Endodermal cell (in vitro differentiated cells): ENCODE data around the gene EIF4G1. TPM values are rescaled to one million over a fixed set of nuclear protein-coding genes. Genes with fewer than 3 reads are reported as not detected.
A peak's percentile ranks its signal among the peaks of the same experiment; 100 is the strongest.

Source experiments
- DNase-seq: peaks from one replicate; pipeline ENCODE4 v3.0.0-alpha.2; 2017
- H3K27ac ChIP-seq: 2 replicates; pipeline ENCODE4 v1.5.1; 2013; ENCODE audit warnings: mild to moderate bottlenecking, low read depth, low read length, moderate library complexity
- H3K27me3 ChIP-seq: 2 replicates; pipeline ENCODE4 v1.6.1; 2013; ENCODE audit warnings: mild to moderate bottlenecking, low read length, moderate library complexity; ENCODE audit not compliant: insufficient read depth, control insufficient read depth, poor library complexity, severe bottlenecking
- H3K36me3 ChIP-seq: 2 replicates; pipeline ENCODE4 v1.7.0; 2013; ENCODE audit warnings: mild to moderate bottlenecking, low read length, moderate library complexity; ENCODE audit not compliant: control insufficient read depth, insufficient read depth
- H3K4me1 ChIP-seq: one replicate; pipeline ENCODE4 v1.7.0; 2013; ENCODE audit warnings: low read length; ENCODE audit not compliant: control insufficient read depth, insufficient read depth
- H3K4me3 ChIP-seq: 2 replicates; pipeline ENCODE4 v1.5.1; 2013; ENCODE audit warnings: mild to moderate bottlenecking, low read length, moderate library complexity
- H3K9ac ChIP-seq: 2 replicates; pipeline ENCODE4 v1.6.1; 2013; ENCODE audit warnings: mild to moderate bottlenecking, low read length, moderate library complexity; ENCODE audit not compliant: poor library complexity, severe bottlenecking; ENCODE audit errors: extremely low read depth
- H3K9me3 ChIP-seq: 2 replicates; pipeline ENCODE4 v1.6.1; 2013; ENCODE audit warnings: mild to moderate bottlenecking, low read length, moderate library complexity; ENCODE audit not compliant: control insufficient read depth
- H3K27ac Mint-ChIP-seq: 2 replicates; pipeline ENCODE4 v1.8.0; 2020; ENCODE audit warnings: mixed read lengths
- H3K27me3 Mint-ChIP-seq: 2 replicates; pipeline ENCODE4 v1.8.0; 2021; ENCODE audit warnings: mild to moderate bottlenecking, mixed read lengths; ENCODE audit not compliant: insufficient read depth
- H3K36me3 Mint-ChIP-seq: 2 replicates; pipeline ENCODE4 v1.8.0; 2020; ENCODE audit warnings: low read depth, mixed read lengths
- H3K4me1 Mint-ChIP-seq: 2 replicates; pipeline ENCODE4 v1.8.0; 2020; ENCODE audit warnings: mixed read lengths
- H3K4me3 Mint-ChIP-seq: 2 replicates; pipeline ENCODE4 v1.8.0; 2020; ENCODE audit warnings: mild to moderate bottlenecking, moderate library complexity, mixed read lengths
- H3K9me3 Mint-ChIP-seq: 2 replicates; pipeline ENCODE4 v1.8.0; 2020; ENCODE audit warnings: mild to moderate bottlenecking, mixed read lengths
- WGBS, 2 experiments: methylation state at CpG; one replicate each; pipeline versions ENCODE4 v1.1.5 to v1.1.7; 2013; ENCODE audit warnings: missing lambda C conversion rate in 2 of 2, mixed read lengths in 1 of 2; ENCODE audit not compliant: insufficient coverage in 1 of 2, insufficient read length in 1 of 2; 5-methylcytosine and 5-hydroxymethylcytosine counted together
- total RNA-seq, 2 donors: library from RNA; stranded (reverse); fragmentation: NEBNext Ultra II Directional in 1 of 2; extraction: Animal tissue kit (Norgen Biotek cat#: 25700) in 1 of 2; gene quantifications; 2 replicates in 1 of 2; 3 replicates in 1 of 2; pipeline ENCODE4 v1.2.1, GENCODE V29; 2021
- TF ChIP-seq, protein P1 (sequence below): fragments of 200-600 bp; sonication (generic); conservative IDR thresholded peaks from 2 replicates; pipeline ENCODE4 v1.5.0; 2021; ENCODE audit warnings: antibody characterized with exemption, mild to moderate bottlenecking

Gene EIF4G1
- total RNA-seq, 2 donors from 2014 or later = 408 to 475 TPM

DNA sequence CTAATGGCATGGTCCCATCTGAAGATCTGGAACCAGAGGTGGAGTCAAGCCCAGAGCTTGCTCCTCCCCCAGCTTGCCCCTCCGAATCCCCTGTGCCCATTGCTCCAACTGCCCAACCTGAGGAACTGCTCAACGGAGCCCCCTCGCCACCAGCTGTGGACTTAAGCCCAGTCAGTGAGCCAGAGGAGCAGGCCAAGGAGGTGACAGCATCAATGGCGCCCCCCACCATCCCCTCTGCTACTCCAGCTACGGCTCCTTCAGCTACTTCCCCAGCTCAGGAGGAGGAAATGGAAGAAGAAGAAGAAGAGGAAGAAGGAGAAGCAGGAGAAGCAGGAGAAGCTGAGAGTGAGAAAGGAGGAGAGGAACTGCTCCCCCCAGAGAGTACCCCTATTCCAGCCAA is 7.3 kb downstream of the EIF4G1 start:
- Histone ChIP-seq H3K9ac (no peak overlapping the region), H3K36me3 (peaks cover 98% of the 10 kb centered on the region), H3K9me3 (no peaks in the 10 kb centered on the region), H3K27me3 (no peaks in the 10 kb centered on the region), H3K27ac (no peak overlapping the region), H3K4me1 (peaks cover 2% of the 10 kb centered on the region), H3K4me3 (no peak overlapping the region)
- Mint-ChIP-seq H3K27ac (no peak overlapping the region), H3K4me3 (no peak overlapping the region), H3K4me1 (peaks cover 15% of the 10 kb centered on the region), H3K9me3 (no peaks in the 10 kb centered on the region), H3K36me3 (peaks cover 86% of the 10 kb centered on the region), H3K27me3 (no peaks in the 10 kb centered on the region)
- 92% methylated on average over 4 of the region's 5 CpGs; no CpG with 5 or more reads in 1 of the 2 experiments for WGBS, 2 experiments
- DNase-seq = no peak
- TF ChIP-seq, protein P1, sequence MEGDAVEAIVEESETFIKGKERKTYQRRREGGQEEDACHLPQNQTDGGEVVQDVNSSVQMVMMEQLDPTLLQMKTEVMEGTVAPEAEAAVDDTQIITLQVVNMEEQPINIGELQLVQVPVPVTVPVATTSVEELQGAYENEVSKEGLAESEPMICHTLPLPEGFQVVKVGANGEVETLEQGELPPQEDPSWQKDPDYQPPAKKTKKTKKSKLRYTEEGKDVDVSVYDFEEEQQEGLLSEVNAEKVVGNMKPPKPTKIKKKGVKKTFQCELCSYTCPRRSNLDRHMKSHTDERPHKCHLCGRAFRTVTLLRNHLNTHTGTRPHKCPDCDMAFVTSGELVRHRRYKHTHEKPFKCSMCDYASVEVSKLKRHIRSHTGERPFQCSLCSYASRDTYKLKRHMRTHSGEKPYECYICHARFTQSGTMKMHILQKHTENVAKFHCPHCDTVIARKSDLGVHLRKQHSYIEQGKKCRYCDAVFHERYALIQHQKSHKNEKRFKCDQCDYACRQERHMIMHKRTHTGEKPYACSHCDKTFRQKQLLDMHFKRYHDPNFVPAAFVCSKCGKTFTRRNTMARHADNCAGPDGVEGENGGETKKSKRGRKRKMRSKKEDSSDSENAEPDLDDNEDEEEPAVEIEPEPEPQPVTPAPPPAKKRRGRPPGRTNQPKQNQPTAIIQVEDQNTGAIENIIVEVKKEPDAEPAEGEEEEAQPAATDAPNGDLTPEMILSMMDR = no peak

DNA sequence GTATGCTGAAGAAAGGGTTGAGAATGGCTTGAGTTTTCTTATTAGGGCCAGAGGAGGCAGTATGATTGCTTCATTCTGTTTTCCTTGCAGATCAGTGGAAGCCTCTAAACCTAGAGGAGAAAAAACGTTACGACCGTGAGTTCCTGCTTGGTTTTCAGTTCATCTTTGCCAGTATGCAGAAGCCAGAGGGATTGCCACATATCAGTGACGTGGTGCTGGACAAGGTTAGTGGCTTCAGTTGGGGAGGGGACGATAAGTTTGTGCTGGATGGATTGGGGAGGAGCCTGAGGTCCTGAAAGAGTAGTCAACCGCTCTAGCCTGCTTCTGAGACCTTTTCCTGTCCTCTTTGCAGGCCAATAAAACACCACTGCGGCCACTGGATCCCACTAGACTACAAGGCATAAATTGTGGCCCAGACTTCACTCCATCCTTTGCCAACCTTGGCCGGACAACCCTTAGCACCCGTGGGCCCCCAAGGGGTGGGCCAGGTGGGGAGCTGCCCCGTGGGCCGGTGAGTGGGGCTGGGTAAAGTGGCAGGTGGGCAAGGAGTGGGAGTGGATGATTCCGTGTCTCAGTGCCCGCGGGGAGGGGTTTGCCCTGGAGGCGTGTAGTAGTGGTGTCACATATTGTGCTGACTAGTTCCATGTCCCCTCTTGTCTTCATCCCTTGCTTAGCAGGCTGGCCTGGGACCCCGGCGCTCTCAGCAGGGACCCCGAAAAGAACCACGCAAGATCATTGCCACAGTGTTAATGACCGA is 8.5 kb downstream of the EIF4G1 start:
- Histone ChIP-seq H3K9ac (no peak overlapping the region), H3K36me3 (peaks cover 98% of the 10 kb centered on the region), H3K9me3 (no peaks in the 10 kb centered on the region), H3K4me3 (no peak overlapping the region), H3K27me3 (no peaks in the 10 kb centered on the region), H3K4me1 (no peaks in the 10 kb centered on the region), H3K27ac (no peak overlapping the region)
- H3K4me3 Mint-ChIP-seq = no peak overlapping the region
- TF ChIP-seq, protein P1 = no peak
- peaks cover 3% of the 10 kb centered on the region for H3K4me1 Mint-ChIP-seq
- no peak for DNase-seq
- peak overlapping the region; percentile 87 for H3K27ac Mint-ChIP-seq
- H3K36me3 Mint-ChIP-seq = peaks cover 86% of the 10 kb centered on the region
- WGBS, 2 experiments = 93 to 95% methylated on average over 15 to 20 of the region's 20 CpGs
- no peaks in the 10 kb centered on the region for H3K9me3 Mint-ChIP-seq
- no peaks in the 10 kb centered on the region for H3K27me3 Mint-ChIP-seq

DNA sequence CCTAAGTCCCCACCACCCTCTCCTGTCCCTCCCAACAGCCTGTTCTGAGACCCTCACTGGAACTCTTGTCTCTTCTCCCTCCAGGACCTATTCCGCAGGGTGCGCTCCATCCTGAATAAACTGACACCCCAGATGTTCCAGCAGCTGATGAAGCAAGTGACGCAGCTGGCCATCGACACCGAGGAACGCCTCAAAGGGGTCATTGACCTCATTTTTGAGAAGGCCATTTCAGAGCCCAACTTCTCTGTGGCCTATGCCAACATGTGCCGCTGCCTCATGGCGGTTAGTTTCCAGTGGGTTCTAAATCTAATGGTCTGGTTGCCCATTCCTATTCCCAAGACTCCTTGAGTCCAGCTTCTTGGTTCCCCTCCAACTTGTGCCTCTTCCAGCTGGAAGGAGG is 9.3 kb downstream of the EIF4G1 start:
- Histone ChIP-seq H3K27me3 (no peaks in the 10 kb centered on the region), H3K9me3 (no peaks in the 10 kb centered on the region), H3K4me3 (no peak overlapping the region), H3K9ac (no peak overlapping the region), H3K27ac (no peak overlapping the region), H3K4me1 (no peaks in the 10 kb centered on the region), H3K36me3 (peaks cover 99% of the 10 kb centered on the region)
- H3K9me3 Mint-ChIP-seq = no peaks in the 10 kb centered on the region
- no peaks in the 10 kb centered on the region for H3K27me3 Mint-ChIP-seq
- no peak for DNase-seq
- H3K4me3 Mint-ChIP-seq = no peak overlapping the region
- no peaks in the 10 kb centered on the region for H3K4me1 Mint-ChIP-seq
- 95 to 97% methylated on average over 8 of the region's 8 CpGs for WGBS, 2 experiments
- H3K27ac Mint-ChIP-seq = peak overlapping the region; percentile 64
- H3K36me3 Mint-ChIP-seq = peaks cover 91% of the 10 kb centered on the region
- TF ChIP-seq, protein P1 = no peak
